Activated CD8-positive, alpha-beta memory T cell treated with anti-CD3 and anti-CD28 coated beads, Interleukin-2, amount 50 U/mL, for 4 hours (primary cell): ENCODE data around the gene TDRD12.
"Not testable (repeated sequence)": the region's sequence is repeated elsewhere in the genome, so short reads cannot be mapped to it uniquely, and the experiment has no call there.

ENCODE experiments used
- DNase-seq: peaks from one replicate; pipeline ENCODE4 v3.0.0-alpha.2; 2020

Gene TDRD12

GRCh38 chr19:32842061-32842460, 122.5 kb downstream of the TDRD12 start:
- no peak for DNase-seq

GRCh38 chr19:32843716-32844245, 124.2 kb downstream of the TDRD12 start:
- DNase-seq, result no peak

- not testable (repeated sequence) for DNase-seq
Observed at GRCh38 chr19:32848035-32848434, 128.5 kb downstream of the TDRD12 start.

GRCh38 chr19:32852216-32852615, 132.6 kb downstream of the TDRD12 start:
- no peak for DNase-seq

GRCh38 chr19:32856818-32857217, 137.3 kb downstream of the TDRD12 start:
- not testable (repeated sequence) for DNase-seq

- DNase-seq, result no peak
Observed at GRCh38 chr19:32857584-32857983, 138.0 kb downstream of the TDRD12 start.

- no peak for DNase-seq
Observed at GRCh38 chr19:32858155-32858554, 138.6 kb downstream of the TDRD12 start.

GRCh38 chr19:32858559-32858958, 139.0 kb downstream of the TDRD12 start:
- DNase-seq, result no peak

- DNase-seq, result no peak
Observed at GRCh38 chr19:32859591-32859990, 140.0 kb downstream of the TDRD12 start.

- no peak for DNase-seq
Observed at GRCh38 chr19:32861596-32861995, 142.0 kb downstream of the TDRD12 start.

GRCh38 chr19:32862173-32862572, 142.6 kb downstream of the TDRD12 start:
- no peak for DNase-seq

GRCh38 chr19:32862741-32863140, 143.2 kb downstream of the TDRD12 start:
- DNase-seq, result no peak

- no peak for DNase-seq
Observed at GRCh38 chr19:32863301-32863700, 143.7 kb downstream of the TDRD12 start.

GRCh38 chr19:32863841-32864240, 144.3 kb downstream of the TDRD12 start:
- DNase-seq, result no peak

- DNase-seq, result no peak
Observed at GRCh38 chr19:32864318-32865007, 144.9 kb downstream of the TDRD12 start.

- no peak for DNase-seq
Observed at GRCh38 chr19:32865326-32865725, 145.8 kb downstream of the TDRD12 start.

GRCh38 chr19:32866061-32866460, 146.5 kb downstream of the TDRD12 start:
- DNase-seq, result no peak

- no peak for DNase-seq
Observed at GRCh38 chr19:32866564-32867265, 147.1 kb downstream of the TDRD12 start.

GRCh38 chr19:32867436-32867835, 147.9 kb downstream of the TDRD12 start:
- not testable (repeated sequence) for DNase-seq

- DNase-seq, result no peak
Observed at GRCh38 chr19:32868206-32868950, 148.8 kb downstream of the TDRD12 start.

GRCh38 chr19:32869369-32869965, 149.9 kb downstream of the TDRD12 start, which contains the start of gene SLC7A9:
Gene SLC7A9 (minus strand): TSS chr19:32869767. CDS start chr19:32868534, 1,233 bp downstream.
- DNase-seq, result no peak

GRCh38 chr19:32869966-32870573, 150.5 kb downstream of the TDRD12 start:
- no peak for DNase-seq
